ENCODE measurements around the gene CPSF4. TPM values are rescaled to one million over a fixed set of nuclear protein-coding genes. Genes with fewer than 3 reads are reported as not detected.

The CPSF4 gene
- polyA plus RNA-seq, 4 donors, result 24.4 to 28.3 (median 26.4) TPM

DNA sequence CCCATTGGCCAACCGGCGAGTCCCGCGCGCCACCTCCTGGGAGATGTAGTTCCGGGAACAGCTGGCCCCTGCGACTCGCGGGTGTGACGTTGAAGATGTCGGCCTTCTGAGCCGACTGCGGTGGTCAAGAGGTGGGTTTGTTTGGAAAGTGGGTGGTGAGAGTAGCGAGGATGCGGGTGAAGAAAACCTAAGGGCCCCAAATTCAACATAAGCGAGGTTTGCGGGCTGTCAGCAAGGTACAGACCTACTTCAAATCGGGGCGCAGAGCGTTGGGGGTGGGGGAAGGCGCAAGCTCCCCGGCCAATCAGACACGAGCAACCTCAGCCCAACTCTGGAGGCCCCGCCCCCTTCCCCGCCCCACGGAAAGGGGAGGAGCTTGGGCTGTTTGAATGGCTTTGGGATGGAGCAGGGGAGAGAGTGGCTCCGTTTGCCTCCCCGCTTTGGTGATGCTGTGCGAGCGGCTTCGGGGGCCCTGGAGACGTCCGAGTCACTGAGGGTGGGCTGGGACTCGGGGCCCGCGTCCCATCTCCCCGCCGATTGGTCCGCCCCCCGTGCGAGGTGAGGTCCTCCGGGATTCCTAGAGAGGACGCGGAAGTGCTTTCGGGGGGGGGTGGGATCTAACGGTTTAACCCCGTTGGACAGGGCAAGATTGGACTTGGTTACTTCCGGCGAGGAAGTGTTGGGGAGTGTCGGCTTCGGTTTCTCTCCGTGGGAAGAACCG lies 66.0 kb downstream of the CPSF4 start, which contains the start of gene ZKSCAN5:
Gene ZKSCAN5 (plus strand): TSS at position 60 of the 721 bp plus-strand sequence. CDS start 1,383 bp downstream, outside the sequence.
- WGBS, 3 donors, result 0 to 1% (median 1%) methylated on average over 44 to 53 of the region's 53 CpGs
- Histone ChIP-seq H3K9me3 (ENCODE audit: control insufficient read depth in 2 of 2, insufficient read depth in 1 of 2, low read depth in 1 of 2, low read length in 1 of 2) (no peaks in the 10 kb centered on the region), H3K4me1 (ENCODE audit: control insufficient read depth in 3 of 3, insufficient read depth in 2 of 3, low read depth in 1 of 3, low read length in 2 of 3) (peaks cover 2 to 10% (median 10%) of the 10 kb centered on the region in 3 donors), H3K36me3 (ENCODE audit: control insufficient read depth in 3 of 3, insufficient read depth in 2 of 3, low read depth in 1 of 3, low read length in 3 of 3) (peaks cover 0 to under 1% (median 0%) of the 10 kb centered on the region in 3 donors), H3K27ac (ENCODE audit: low read depth in 1 of 3, low read length in 2 of 3) (peak within 1 kb of the TSS; percentile 76 to 97 (median 90)), H3K27me3 (ENCODE audit: control insufficient read depth in 3 of 3, insufficient read depth in 3 of 3, low read length in 3 of 3) (no peaks in the 10 kb centered on the region), H3K4me3 (ENCODE audit: low read depth in 1 of 3, low read length in 3 of 3) (peak within 1 kb of the TSS; percentile 77 to 90 (median 82))
- no peak for FAIRE-seq
- peak; percentile 98 to 100 for DNase-seq

- no peaks in the 10 kb centered on the region for H3K27me3 ChIP-seq (ENCODE audit: control insufficient read depth in 3 of 3, insufficient read depth in 3 of 3, low read length in 3 of 3)
- H3K36me3 ChIP-seq (ENCODE audit: control insufficient read depth in 3 of 3, insufficient read depth in 2 of 3, low read depth in 1 of 3, low read length in 3 of 3), result peaks cover 0 to 4% (median 0%) of the 10 kb centered on the region in 3 donors
- DNase-seq, result no peak
- no peaks in the 10 kb centered on the region for H3K9me3 ChIP-seq (ENCODE audit: control insufficient read depth in 2 of 2, insufficient read depth in 1 of 2, low read depth in 1 of 2, low read length in 1 of 2)
- peak overlapping the region; percentile 52 to 97 (median 90) for H3K27ac ChIP-seq (ENCODE audit: low read depth in 1 of 3, low read length in 2 of 3)
- FAIRE-seq, result no peak
- 0 to 2% (median 1%) methylated on average over 11 of the region's 11 CpGs for WGBS, 3 donors
- peak overlapping the region; percentile 77 to 90 (median 82) for H3K4me3 ChIP-seq (ENCODE audit: low read depth in 1 of 3, low read length in 3 of 3)
- H3K4me1 ChIP-seq (ENCODE audit: control insufficient read depth in 3 of 3, insufficient read depth in 2 of 3, low read depth in 1 of 3, low read length in 2 of 3), result peaks cover 2 to 10% (median 10%) of the 10 kb centered on the region in 3 donors
These were observed 66.5 kb downstream of the CPSF4 start for GRCh38 chr7:99505324-99505662.

Other genes with a start within 250 kb of the CPSF4 start
- under 1 TPM in 3 of 4 donors, not detected in 1; 0.04 to 0.54 (median 0.30) TPM for gene KPNA7, start 230.8 kb upstream of the CPSF4 start, polyA plus RNA-seq
- under 1 TPM in 2 of 4 donors, not detected in 2; 0.01 to 0.07 TPM for gene MYH16, start 166.1 kb upstream of the CPSF4 start, polyA plus RNA-seq
- 100 to 1,000 TPM; 194 to 407 (median 263) TPM for gene ARPC1A, start 113.0 kb upstream of the CPSF4 start, polyA plus RNA-seq
- gene ARPC1B, start 64.2 kb upstream of the CPSF4 start, polyA plus RNA-seq, result 100 to 1,000 TPM in 3 of 4 donors, 10 to 100 TPM in 1; 77.9 to 358 (median 316) TPM
- gene PDAP1, start 30.3 kb upstream of the CPSF4 start, polyA plus RNA-seq, result 100 to 1,000 TPM in 3 of 4 donors, 10 to 100 TPM in 1; 94.7 to 212 (median 110) TPM
- 100 to 1,000 TPM in 3 of 4 donors, 10 to 100 TPM in 1; 71.9 to 166 (median 132) TPM for gene BUD31, start 30.0 kb upstream of the CPSF4 start, polyA plus RNA-seq
- gene PTCD1, start 145 bp upstream of the CPSF4 start, polyA plus RNA-seq, result 1 to 10 TPM; 2.7 to 4.8 (median 3.9) TPM
- gene ATP5MF, start 27.2 kb downstream of the CPSF4 start, polyA plus RNA-seq, result 1,000 to 10,000 TPM in 3 of 4 donors, 100 to 1,000 TPM in 1; 363 to 3,068 (median 1,492) TPM
- 10 to 100 TPM in 3 of 4 donors, 1 to 10 TPM in 1; 9.7 to 48.1 (median 18.6) TPM for gene ZNF789, start 33.9 kb downstream of the CPSF4 start, polyA plus RNA-seq
- 10 to 100 TPM; 17.4 to 30.0 (median 23.6) TPM for gene ZNF394, start 61.3 kb downstream of the CPSF4 start, polyA plus RNA-seq
- gene ZKSCAN5, start 65.7 kb downstream of the CPSF4 start, polyA plus RNA-seq, result 1 to 10 TPM; 3.8 to 7.9 (median 4.4) TPM
- gene FAM200A, start 113.2 kb downstream of the CPSF4 start, polyA plus RNA-seq, result 10 to 100 TPM in 1 of 4 donors, 1 to 10 TPM in 3; 2.2 to 10.6 (median 3.9) TPM
- 10 to 100 TPM; 33.7 to 73.7 (median 52.5) TPM for gene ZNF655, start 119.7 kb downstream of the CPSF4 start, polyA plus RNA-seq
- under 1 TPM in 2 of 4 donors, not detected in 2; 0.45 to 0.93 TPM for gene TMEM225B, start 159.3 kb downstream of the CPSF4 start, polyA plus RNA-seq
- gene ZSCAN25, start 178.0 kb downstream of the CPSF4 start, polyA plus RNA-seq, result 10 to 100 TPM in 1 of 4 donors, 1 to 10 TPM in 3; 4.5 to 14.4 (median 5.1) TPM
- 1,000 to 10,000 TPM in 1 of 4 donors, 100 to 1,000 TPM in 2, 10 to 100 TPM in 1; 63.7 to 1,093 (median 419) TPM for gene CYP3A5, start 241.1 kb downstream of the CPSF4 start, polyA plus RNA-seq